ENCODE results near the gene EPS8.
"Not testable (repeated sequence)": the region's sequence is repeated elsewhere in the genome, so short reads cannot be mapped to it uniquely, and the experiment has no call there.

The EPS8 gene

DNA sequence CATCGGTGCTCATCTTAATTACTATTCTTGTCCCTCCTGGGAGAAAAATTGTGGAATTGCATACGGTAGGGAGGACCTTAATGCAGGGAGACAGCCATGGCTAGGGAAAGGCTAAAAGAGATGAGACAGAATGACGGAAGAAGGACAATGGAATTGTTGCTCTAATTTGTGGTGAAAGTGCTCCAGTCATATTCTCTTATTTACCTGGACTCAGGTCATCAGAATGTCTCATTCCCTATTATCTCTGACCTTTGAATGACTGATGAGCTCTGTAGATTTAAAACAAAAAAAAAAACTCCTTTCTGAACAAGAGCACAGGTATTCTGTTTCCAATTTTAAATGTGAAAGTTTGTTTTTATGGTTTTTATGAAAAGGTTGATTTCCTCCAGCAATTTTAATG is 8.6 kb upstream of the EPS8 start:
- no peak for DNase-seq (ENCODE audit: low read depth)

DNA sequence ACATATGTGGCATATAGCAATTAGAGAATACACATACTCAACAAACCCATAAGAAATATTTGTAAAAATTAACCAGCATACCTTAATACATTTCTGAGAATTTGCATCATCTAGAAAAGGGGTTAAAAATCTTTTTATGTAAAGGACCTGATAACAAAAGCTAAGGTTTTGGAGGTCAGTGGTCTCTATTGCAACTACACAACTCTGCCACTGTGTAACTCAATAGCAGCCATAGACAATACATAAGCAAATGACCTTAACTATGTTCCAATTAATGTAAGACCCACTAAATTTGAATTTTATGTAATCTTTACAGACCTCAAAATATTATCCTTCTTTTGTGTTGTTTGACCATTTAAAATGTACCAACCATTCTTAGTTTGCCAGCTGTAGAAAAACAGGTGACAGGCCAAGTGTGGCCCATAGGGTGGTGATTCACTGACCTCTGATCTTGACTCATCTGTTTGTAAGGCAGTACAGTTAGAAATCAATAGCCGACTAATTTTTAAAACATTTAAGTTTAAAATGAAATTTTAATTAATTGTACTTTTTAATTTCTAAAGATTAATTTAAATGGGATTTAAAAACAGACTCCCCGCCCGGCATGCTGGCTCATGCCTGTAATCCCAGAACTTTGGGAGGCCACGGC is 7.4 kb upstream of the EPS8 start:
- DNase-seq (ENCODE audit: low read depth), result no peak

GRCh38 chr12:15794836-15795235 is 5.6 kb upstream of the EPS8 start:
- DNase-seq (ENCODE audit: low read depth), result no peak

- DNase-seq (ENCODE audit: low read depth), result no peak
Observed at GRCh38 chr12:15794196-15794595, 5.0 kb upstream of the EPS8 start.

DNA sequence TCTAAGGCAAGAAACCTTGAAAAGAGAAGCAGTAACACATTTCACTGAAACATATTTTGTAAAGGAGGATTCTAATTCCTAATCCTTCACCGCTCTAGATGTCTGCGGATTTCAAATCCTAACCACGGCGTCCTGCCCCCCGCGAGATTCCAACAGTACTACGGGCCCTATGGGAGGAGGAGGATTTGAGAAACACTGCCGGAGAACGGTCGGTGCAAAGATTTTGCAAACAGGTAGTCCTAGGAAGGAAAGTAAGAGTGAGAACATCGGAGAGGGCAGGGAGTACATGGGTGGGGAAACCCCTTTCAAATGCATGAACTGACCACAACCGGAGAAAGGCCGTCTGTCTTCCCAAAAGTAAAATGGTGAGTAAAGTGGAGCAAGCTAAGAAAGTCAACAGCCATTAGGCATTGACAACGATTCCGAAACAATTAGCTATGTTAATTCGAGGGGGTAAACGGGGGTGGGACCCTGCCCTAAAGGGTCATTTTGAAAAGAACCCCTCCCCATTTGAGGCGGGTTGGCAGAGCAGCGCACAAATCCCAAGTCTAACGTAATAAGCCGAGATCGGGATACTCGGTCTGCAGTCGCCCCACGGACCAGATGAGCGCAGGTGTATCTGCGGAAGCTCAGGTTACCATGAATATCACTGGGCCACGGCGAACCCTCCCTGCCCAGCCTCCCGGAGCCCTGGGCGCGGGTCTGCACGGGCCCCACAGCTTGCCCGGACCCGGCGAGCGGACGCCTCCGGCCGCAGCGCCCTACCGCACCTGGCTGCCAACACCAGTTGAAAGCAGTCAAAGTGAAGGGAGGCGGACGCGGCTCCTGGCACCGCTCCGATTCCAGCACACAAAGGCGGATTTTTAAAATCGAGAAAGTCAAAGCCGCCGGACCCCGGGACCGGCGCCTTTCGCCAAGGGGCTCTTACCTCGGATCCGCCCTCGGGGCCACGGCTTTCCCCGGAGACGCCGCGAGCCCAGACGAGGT is 662 bp downstream of the EPS8 start:
- no peak for DNase-seq (ENCODE audit: low read depth)

DNA sequence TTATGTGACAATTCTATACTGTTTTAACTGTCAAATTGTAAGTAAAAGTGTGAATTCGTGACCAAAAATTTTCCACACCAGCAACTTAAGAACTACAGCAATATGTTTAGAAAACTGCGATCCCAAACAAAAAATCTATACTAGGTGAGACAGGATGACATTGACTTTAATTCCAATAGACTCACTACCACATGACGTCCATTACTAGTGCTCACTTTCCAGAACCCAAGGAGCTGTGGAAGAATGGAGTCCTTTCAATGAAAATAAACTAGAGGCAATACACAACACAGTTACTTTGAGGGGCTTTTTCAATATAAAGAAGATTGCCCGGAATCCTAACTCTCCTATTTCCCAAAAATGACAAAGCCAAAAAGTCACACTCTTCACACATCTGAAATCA is 1.4 kb downstream of the EPS8 start:
- DNase-seq (ENCODE audit: low read depth), result no peak

GRCh38 chr12:15786772-15787171 is 2.4 kb downstream of the EPS8 start:
- DNase-seq (ENCODE audit: low read depth), result no peak

- no peak for DNase-seq (ENCODE audit: low read depth)
Observed at GRCh38 chr12:15783288-15783687, 5.9 kb downstream of the EPS8 start.

DNA sequence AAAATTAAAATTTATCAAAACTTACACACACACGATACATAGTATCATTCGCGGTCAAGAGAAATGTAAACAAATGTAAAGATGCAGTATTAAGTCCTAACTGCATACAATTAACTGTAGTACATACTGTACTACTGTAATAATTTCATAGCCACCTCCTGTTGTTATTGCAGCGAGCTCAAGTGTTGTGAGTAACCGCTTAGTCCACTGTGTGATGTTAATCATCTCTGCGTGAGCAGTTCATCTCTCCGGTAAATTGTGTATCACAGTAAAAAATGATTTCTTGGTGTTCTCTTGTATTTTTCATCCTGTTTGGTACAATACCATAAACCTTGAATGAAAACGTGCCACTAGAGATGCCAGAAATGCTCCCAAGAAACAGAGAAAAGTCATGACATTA is 6.5 kb downstream of the EPS8 start:
- no peak for DNase-seq (ENCODE audit: low read depth)

- DNase-seq (ENCODE audit: low read depth), result no peak
Observed at GRCh38 chr12:15779925-15780324, 9.3 kb downstream of the EPS8 start.

DNA sequence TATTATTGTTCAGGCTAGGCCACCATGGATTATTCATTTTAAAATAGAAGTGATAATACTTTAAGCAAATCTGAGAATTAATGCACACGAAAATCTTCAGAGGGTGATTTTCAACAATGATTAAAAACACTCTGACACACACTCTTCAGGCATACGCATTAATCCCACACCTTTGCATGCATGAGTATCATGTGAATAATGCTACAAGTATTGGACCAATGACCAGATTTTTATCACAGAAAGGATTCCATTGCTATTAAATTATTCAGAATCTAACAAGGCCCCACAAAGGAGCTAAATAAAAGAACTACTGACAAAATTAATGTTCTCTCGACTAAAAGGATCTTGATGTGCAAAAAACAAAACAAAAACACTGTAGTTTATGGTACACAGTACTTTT is 11.1 kb downstream of the EPS8 start:
- no peak for DNase-seq (ENCODE audit: low read depth)

DNA sequence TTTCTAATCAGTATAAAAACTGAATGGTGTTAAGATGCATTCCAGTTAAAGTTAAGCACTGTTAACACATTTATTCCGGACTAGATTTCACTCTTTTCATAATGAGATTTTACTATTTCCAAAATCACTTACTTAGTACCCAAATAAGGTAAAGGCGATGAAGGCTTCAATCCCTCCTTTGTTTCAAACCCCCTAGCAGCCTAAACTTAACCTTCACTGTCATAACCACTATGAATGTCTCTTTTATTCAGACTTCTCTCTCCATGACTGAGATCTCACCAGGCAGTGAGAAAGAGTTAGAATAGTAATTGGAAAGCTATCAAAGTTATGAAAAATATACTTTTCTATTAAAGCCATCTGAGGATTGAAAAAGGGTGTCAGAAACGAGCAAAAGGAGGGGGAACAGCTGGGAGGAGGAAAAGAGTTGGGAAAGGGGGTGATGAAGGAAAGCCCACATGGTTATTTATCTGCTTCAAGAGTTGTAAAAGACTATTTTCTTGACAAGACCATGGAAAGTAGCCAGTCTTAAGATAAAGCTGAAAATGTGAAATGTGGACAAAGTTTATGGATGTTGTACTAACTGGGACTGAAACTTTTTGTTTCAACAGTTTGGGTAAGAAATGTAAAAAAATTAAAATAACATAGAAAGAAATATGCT is 11.7 kb downstream of the EPS8 start:
- no peak for DNase-seq (ENCODE audit: low read depth)

- DNase-seq (ENCODE audit: low read depth), result no peak
Observed at GRCh38 chr12:15776532-15776931, 12.7 kb downstream of the EPS8 start.

GRCh38 chr12:15774819-15775218 is 14.4 kb downstream of the EPS8 start:
- DNase-seq (ENCODE audit: low read depth), result no peak

GRCh38 chr12:15772405-15773018 is 16.7 kb downstream of the EPS8 start:
- no peak for DNase-seq (ENCODE audit: low read depth)

DNA sequence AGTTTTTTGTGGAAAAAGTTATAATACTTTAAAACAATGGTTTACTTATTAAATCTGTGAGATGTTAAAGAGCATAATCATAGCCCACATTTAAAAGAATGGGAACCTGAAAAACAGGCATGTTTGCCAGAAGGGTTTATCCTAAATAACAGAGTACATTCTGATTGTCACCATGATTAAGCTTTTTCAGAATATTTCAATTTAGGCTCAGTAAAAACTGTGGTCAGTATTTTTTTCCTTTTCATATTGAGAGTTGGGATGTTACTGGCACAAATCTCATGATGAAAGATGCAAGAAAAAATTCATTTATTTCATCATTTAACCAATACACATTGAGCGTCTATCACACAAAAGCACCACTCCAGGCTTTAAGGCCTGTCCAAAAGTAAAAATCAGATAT is 18.6 kb downstream of the EPS8 start:
- DNase-seq (ENCODE audit: low read depth), result no peak

- no peak for DNase-seq (ENCODE audit: low read depth)
Observed at GRCh38 chr12:15770021-15770420, 19.2 kb downstream of the EPS8 start.

DNA sequence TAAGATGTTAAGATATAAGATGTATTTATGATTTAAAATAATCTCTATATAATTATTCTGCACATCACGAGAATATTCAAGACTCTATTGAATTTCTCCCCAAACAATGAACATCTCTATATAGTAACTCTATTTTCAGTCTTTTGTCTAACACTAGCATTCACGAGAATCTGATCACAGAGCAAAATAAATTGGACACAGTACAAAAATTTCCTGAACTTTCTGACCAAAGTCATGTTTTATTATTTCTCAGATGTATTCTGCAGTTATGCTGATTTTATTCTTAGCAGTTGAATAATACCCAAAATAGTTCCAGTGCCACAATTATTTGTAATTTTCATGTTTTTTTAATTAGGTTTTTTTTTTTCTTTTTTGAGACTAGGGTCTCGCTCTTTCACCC is 19.6 kb downstream of the EPS8 start:
- DNase-seq (ENCODE audit: low read depth), result no peak

- no peak for DNase-seq (ENCODE audit: low read depth)
Observed at GRCh38 chr12:15767301-15767700, 21.9 kb downstream of the EPS8 start.

DNA sequence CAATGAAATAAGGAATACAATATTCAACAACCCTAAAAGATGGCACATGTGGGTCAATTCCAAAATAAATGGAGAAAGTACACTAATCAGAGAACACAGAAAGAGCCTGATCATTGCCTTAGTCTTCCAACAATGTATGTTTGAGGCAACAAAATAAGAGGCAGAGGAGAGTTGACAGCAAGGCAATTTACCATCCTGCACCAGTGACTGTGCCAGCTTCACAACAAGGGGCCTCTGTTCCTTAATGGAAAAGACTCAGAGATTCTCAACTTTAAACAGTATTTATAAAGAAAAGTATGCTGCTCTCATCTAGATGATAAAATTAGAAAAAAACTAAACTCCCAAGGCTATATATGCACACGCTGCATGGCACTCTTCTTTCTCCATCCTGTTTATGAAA is 25.9 kb downstream of the EPS8 start:
- DNase-seq (ENCODE audit: low read depth), result no peak

GRCh38 chr12:15762162-15762561 is 27.0 kb downstream of the EPS8 start:
- not testable (repeated sequence) for DNase-seq (ENCODE audit: low read depth)

DNA sequence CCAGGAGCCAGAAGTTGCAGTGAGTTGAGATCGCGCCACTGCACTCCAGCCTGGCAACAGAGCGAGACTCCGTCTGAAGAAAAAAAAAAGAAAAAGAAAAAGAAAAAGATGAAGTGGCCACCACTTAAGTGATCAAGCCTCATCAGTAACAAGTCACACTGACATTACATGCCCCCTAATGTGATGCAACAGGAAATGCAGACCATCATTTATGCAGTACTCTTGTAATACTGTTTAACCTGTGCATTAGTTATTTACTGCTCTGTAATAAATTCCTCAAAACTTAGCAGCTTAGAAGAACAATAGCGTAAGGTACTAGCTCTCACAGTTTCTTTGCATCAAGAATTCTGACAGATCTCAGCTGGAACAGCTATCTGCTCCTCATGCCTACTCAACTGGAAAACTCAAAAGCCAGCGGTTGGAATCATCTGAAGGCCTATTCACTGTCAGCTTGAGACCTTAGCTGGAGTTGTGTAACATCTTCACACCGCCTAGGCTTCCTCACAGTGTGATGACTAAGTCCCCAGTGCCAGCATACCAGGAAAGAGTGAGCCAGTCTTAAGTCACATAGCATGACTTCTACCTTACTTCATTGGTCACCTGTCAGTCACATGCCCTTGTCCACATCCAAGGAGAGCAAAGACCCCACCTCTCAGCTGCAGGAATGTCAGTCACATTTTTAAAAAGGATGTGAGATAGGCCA is 31.5 kb downstream of the EPS8 start:
- DNase-seq (ENCODE audit: low read depth), result no peak
